ENCODE results near the gene OSMR. TPM values are rescaled to one million over a fixed set of nuclear protein-coding genes. Genes with fewer than 3 reads are reported as not detected.

OSMR gene
- total RNA-seq, 2 donors from 2014 or later, result 1.3 to 4.4 TPM

GRCh38 chr5:38871058-38871605, 25.3 kb downstream of the OSMR start:
- Histone ChIP-seq H3K36me3 (ENCODE audit: control insufficient read depth, insufficient read depth, low read length) (no peaks in the 10 kb centered on the region), H3K4me1 (ENCODE audit: control insufficient read depth, insufficient read depth, low read length) (no peaks in the 10 kb centered on the region), H3K4me3 (ENCODE audit: low read length) (no peak overlapping the region), H3K9ac (ENCODE audit: extremely low read depth, low read length, poor library complexity, severe bottlenecking) (no peak overlapping the region), H3K9me3 (ENCODE audit: control insufficient read depth, low read length) (no peaks in the 10 kb centered on the region), H3K27me3 (ENCODE audit: control insufficient read depth, insufficient read depth, low read length, poor library complexity, severe bottlenecking) (no peaks in the 10 kb centered on the region), H3K27ac (ENCODE audit: low read depth, low read length) (no peak overlapping the region)
- peaks cover 19% of the 10 kb centered on the region for H3K4me1 Mint-ChIP-seq
- no peak for DNase-seq
- H3K4me3 Mint-ChIP-seq, result no peak overlapping the region
- H3K27ac Mint-ChIP-seq, result no peak overlapping the region
- no peaks in the 10 kb centered on the region for H3K36me3 Mint-ChIP-seq (ENCODE audit: low read depth)
- WGBS, 2 experiments (ENCODE audit: insufficient coverage in 1 of 2, insufficient read length in 1 of 2), result 57 to 74% methylated on average over 1 to 2 of the region's 2 CpGs
- H3K27me3 Mint-ChIP-seq (ENCODE audit: insufficient read depth), result no peaks in the 10 kb centered on the region
- no peak for TF ChIP-seq CTCF (conservative IDR thresholded peaks at IDR 0.05)
- H3K9me3 Mint-ChIP-seq, result peaks cover 7% of the 10 kb centered on the region

DNA sequence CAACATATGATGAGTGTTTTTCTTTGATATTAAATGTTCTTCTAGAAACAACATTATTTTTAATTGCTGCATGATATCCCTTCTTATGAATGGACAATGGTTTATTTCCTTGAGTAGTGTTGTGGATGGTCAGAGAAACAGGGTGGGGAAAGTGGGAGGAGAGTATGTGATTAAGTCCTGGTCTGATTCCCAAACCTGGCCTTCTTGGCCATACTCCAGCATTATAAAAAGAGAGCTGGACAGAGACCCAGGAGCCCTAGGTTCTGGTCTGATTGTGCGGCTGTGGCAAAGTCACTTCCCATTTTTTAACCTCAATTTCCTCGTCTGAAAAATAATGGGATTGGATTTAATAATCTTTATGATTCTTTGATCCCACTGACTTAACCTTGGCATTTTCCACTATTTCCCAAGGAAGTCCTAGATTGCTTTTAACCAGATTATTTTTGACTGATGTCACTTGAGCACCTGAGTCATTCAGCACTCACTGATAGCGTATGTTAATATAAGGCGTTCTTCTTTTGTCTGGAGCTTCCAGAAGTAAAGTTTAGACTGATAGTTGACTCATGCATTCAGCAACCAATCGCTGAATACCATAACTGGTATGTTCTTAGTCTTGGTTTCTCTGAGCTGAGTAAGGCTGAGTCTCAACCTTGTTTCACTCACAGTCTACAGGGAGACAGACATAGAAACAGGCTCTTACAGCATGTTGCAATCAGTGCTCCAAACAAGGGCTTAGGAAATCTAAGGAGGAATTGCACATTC, 26.2 kb downstream of the OSMR start:
- H3K27ac Mint-ChIP-seq, result no peak overlapping the region
- H3K4me3 Mint-ChIP-seq, result no peak overlapping the region
- no peak for TF ChIP-seq CTCF (conservative IDR thresholded peaks at IDR 0.05)
- no peak for DNase-seq
- no peak overlapping the region for H3K4me3 ChIP-seq (ENCODE audit: low read length)
- no peak overlapping the region for H3K27ac ChIP-seq (ENCODE audit: low read depth, low read length)
- no peaks in the 10 kb centered on the region for H3K36me3 ChIP-seq (ENCODE audit: control insufficient read depth, insufficient read depth, low read length)
- no peak overlapping the region for H3K9ac ChIP-seq (ENCODE audit: extremely low read depth, low read length, poor library complexity, severe bottlenecking)
- H3K4me1 Mint-ChIP-seq, result peaks cover 19% of the 10 kb centered on the region
- H3K9me3 Mint-ChIP-seq, result peaks cover 7% of the 10 kb centered on the region
- H3K9me3 ChIP-seq (ENCODE audit: control insufficient read depth, low read length), result no peaks in the 10 kb centered on the region
- WGBS, 2 experiments (ENCODE audit: insufficient coverage in 1 of 2, insufficient read length in 1 of 2), result 86 to 91% methylated on average over 3 to 5 of the region's 5 CpGs
- H3K36me3 Mint-ChIP-seq (ENCODE audit: low read depth), result no peaks in the 10 kb centered on the region
- H3K4me1 ChIP-seq (ENCODE audit: control insufficient read depth, insufficient read depth, low read length), result no peaks in the 10 kb centered on the region
- H3K27me3 Mint-ChIP-seq (ENCODE audit: insufficient read depth), result no peaks in the 10 kb centered on the region
- H3K27me3 ChIP-seq (ENCODE audit: control insufficient read depth, insufficient read depth, low read length, poor library complexity, severe bottlenecking), result no peaks in the 10 kb centered on the region

DNA sequence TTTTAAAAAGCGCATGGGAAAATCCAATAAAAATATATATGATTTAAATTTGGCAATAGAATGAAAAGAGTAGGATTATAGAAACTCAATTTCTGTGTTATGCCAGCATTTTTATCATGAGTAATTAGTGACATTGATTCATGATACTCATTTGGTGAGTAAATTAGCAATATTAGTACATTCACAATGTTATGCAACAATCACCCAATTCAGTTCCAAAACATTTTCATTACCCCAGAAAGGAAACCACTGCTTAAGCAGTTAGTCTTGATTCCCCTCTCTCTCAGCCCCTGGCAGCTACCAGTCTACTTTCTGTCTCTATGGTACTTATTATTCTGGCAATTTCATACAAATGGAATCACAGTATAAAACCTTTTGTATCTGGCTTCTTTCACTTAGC, 27.0 kb downstream of the OSMR start:
- Mint-ChIP-seq H3K9me3 (peaks cover 7% of the 10 kb centered on the region), H3K27me3 (ENCODE audit: insufficient read depth) (no peaks in the 10 kb centered on the region), H3K4me1 (peaks cover 19% of the 10 kb centered on the region), H3K4me3 (no peak overlapping the region), H3K27ac (no peak overlapping the region), H3K36me3 (ENCODE audit: low read depth) (no peaks in the 10 kb centered on the region)
- 100% methylated on average over 1 of the region's 1 CpG; no CpG with 5 or more reads in 1 of the 2 experiments for WGBS, 2 experiments (ENCODE audit: insufficient coverage in 1 of 2, insufficient read length in 1 of 2)
- Histone ChIP-seq H3K4me1 (ENCODE audit: control insufficient read depth, insufficient read depth, low read length) (no peaks in the 10 kb centered on the region), H3K36me3 (ENCODE audit: control insufficient read depth, insufficient read depth, low read length) (no peaks in the 10 kb centered on the region), H3K27ac (ENCODE audit: low read depth, low read length) (no peak overlapping the region), H3K27me3 (ENCODE audit: control insufficient read depth, insufficient read depth, low read length, poor library complexity, severe bottlenecking) (no peaks in the 10 kb centered on the region), H3K9me3 (ENCODE audit: control insufficient read depth, low read length) (no peaks in the 10 kb centered on the region), H3K4me3 (ENCODE audit: low read length) (no peak overlapping the region), H3K9ac (ENCODE audit: extremely low read depth, low read length, poor library complexity, severe bottlenecking) (no peak overlapping the region)
- DNase-seq, result no peak
- no peak for TF ChIP-seq CTCF (conservative IDR thresholded peaks at IDR 0.05)
